HL-60 (cell line): Measurements from ENCODE around the gene PAWR.

Experiments used
- POLR2AphosphoS5 ChIP-seq: IDR thresholded peaks from 2 replicates; pipeline ENCODE4 v1.6.1; 2012; ENCODE audit warnings: low read depth
- SPI1 ChIP-seq: IDR thresholded peaks from 2 replicates; pipeline ENCODE4 v1.6.1; 2012; ENCODE audit warnings: low read depth, mild to moderate bottlenecking, borderline replicate concordance
- TF ChIP-seq, protein P1 (sequence below): IDR thresholded peaks from one replicate; pipeline ENCODE4 v1.5.1; 2011; ENCODE audit warnings: low read length, control low read depth, inconsistent platforms; ENCODE audit not compliant: insufficient read depth
- TF ChIP-seq, protein P2 (sequence below): IDR thresholded peaks from 2 replicates; pipeline ENCODE4 v1.6.1; 2012; ENCODE audit warnings: low read depth; ENCODE audit not compliant: insufficient replicate concordance

DNA sequence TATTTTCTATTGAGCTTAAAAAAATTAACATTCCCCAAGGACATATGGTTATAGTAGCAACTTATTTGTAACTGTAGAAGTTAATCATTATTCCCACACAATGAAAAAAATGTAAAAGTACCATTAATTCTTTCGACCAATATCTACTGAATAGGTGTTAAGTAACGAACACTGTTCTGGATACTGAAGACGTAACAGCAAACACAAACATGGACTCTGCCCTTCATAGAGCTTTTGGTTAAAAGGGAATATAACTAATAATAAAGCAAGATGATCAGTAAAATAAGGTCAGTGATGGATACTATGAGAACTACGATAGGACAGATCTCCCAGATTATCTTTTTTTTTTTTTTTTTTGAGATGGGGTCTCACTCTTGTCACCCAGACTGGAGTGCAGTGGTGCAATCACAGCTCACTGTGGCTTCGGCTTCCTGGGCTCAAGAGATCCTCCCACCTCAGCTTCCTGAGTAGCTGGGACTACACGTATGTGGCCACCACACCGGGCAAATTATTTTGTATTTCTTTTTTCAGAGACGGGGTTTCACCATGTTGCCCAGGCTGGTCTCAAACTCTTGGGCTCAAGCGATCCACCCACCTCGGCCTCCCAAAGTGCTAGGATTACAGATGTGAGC, 93.9 kb downstream of the PAWR start:
- TF ChIP-seq POLR2AphosphoS5 = no peak
- TF ChIP-seq, protein P1, sequence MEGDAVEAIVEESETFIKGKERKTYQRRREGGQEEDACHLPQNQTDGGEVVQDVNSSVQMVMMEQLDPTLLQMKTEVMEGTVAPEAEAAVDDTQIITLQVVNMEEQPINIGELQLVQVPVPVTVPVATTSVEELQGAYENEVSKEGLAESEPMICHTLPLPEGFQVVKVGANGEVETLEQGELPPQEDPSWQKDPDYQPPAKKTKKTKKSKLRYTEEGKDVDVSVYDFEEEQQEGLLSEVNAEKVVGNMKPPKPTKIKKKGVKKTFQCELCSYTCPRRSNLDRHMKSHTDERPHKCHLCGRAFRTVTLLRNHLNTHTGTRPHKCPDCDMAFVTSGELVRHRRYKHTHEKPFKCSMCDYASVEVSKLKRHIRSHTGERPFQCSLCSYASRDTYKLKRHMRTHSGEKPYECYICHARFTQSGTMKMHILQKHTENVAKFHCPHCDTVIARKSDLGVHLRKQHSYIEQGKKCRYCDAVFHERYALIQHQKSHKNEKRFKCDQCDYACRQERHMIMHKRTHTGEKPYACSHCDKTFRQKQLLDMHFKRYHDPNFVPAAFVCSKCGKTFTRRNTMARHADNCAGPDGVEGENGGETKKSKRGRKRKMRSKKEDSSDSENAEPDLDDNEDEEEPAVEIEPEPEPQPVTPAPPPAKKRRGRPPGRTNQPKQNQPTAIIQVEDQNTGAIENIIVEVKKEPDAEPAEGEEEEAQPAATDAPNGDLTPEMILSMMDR = no peak
- TF ChIP-seq, protein P2, sequence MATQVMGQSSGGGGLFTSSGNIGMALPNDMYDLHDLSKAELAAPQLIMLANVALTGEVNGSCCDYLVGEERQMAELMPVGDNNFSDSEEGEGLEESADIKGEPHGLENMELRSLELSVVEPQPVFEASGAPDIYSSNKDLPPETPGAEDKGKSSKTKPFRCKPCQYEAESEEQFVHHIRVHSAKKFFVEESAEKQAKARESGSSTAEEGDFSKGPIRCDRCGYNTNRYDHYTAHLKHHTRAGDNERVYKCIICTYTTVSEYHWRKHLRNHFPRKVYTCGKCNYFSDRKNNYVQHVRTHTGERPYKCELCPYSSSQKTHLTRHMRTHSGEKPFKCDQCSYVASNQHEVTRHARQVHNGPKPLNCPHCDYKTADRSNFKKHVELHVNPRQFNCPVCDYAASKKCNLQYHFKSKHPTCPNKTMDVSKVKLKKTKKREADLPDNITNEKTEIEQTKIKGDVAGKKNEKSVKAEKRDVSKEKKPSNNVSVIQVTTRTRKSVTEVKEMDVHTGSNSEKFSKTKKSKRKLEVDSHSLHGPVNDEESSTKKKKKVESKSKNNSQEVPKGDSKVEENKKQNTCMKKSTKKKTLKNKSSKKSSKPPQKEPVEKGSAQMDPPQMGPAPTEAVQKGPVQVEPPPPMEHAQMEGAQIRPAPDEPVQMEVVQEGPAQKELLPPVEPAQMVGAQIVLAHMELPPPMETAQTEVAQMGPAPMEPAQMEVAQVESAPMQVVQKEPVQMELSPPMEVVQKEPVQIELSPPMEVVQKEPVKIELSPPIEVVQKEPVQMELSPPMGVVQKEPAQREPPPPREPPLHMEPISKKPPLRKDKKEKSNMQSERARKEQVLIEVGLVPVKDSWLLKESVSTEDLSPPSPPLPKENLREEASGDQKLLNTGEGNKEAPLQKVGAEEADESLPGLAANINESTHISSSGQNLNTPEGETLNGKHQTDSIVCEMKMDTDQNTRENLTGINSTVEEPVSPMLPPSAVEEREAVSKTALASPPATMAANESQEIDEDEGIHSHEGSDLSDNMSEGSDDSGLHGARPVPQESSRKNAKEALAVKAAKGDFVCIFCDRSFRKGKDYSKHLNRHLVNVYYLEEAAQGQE = no peak
- TF ChIP-seq SPI1 = no peak
